ENCODE measurements around the gene MLEC. TPM values are rescaled to one million over a fixed set of nuclear protein-coding genes. Genes with fewer than 3 reads are reported as not detected.

Gene MLEC
- total and polyA plus RNA-seq, 9 of the 15 experiments (the other 6 are each of a cell fraction or from before 2014, with no cell fraction given), result 18.5 to 108 (median 57.8) TPM

GRCh38 chr12:120689397-120690082 is 2.6 kb downstream of the MLEC start:
- H2AFZ ChIP-seq (ENCODE audit: low read depth, low read length), result no peak overlapping the region
- 64% methylated on average over 6 of the region's 6 CpGs for WGBS (ENCODE audit: insufficient coverage, low coverage, missing lambda C conversion rate)
- peak overlapping the region; percentile 92 for H3K4me2 ChIP-seq (ENCODE audit: insufficient read depth, low read length)
- peaks cover 38% of the 10 kb centered on the region for H3K36me3 ChIP-seq (ENCODE audit: control insufficient read depth, insufficient read depth, low read length)
- ChIA-PET POLR2A (interaction anchor here (0.9 to 3.3 kb wide), 4 partner anchors 9 to 396 kb away, joined by 3 to 10 read pairs (median 4); partner anchors contain the start of gene RNU4-1), CTCF (ENCODE audit: low intra/inter-chr PET ratio) (no interaction called here)
- TF ChIP-seq ZNF134 (CRISPR knock-in tag; conservative IDR thresholded peaks at IDR 0.05) (no peak), MYNN (IDR thresholded peaks at IDR 0.05) (no peak), MYNN (CRISPR knock-in tag; IDR thresholded peaks at IDR 0.05) (no peak), NELFE (IDR thresholded peaks at IDR 0.05; ENCODE audit: insufficient read depth, insufficient read length) (no peak), HDAC1 (IDR thresholded peaks at IDR 0.05) (no peak), ZNF79 (CRISPR knock-in tag; IDR thresholded peaks at IDR 0.05; ENCODE audit: low read depth) (no peak), ZNF12 (CRISPR knock-in tag; IDR thresholded peaks at IDR 0.05) (no peak)
- TF ChIP-seq, protein P1, sequence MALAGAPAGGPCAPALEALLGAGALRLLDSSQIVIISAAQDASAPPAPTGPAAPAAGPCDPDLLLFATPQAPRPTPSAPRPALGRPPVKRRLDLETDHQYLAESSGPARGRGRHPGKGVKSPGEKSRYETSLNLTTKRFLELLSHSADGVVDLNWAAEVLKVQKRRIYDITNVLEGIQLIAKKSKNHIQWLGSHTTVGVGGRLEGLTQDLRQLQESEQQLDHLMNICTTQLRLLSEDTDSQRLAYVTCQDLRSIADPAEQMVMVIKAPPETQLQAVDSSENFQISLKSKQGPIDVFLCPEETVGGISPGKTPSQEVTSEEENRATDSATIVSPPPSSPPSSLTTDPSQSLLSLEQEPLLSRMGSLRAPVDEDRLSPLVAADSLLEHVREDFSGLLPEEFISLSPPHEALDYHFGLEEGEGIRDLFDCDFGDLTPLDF (CRISPR knock-in tag; IDR thresholded peaks at IDR 0.05), result no peak
- peaks cover 17 to 19% of the 10 kb centered on the region in 2 experiments; a peak in 3 of 5 replicates for H3K4me1 ChIP-seq (replicated peaks in 1 of 2; ENCODE audit: control insufficient read depth in 2 of 2, insufficient read depth in 2 of 2, low read length in 2 of 2)
- peaks cover 19% of the 10 kb centered on the region for H4K20me1 ChIP-seq (replicated peaks; ENCODE audit: control insufficient read depth, insufficient read depth, low read length)
- FAIRE-seq, result no peak
- intact Hi-C loops (cut with micrococcal nuclease), result no loop called here
- H3K27me3 ChIP-seq (ENCODE audit: control insufficient read depth in 2 of 2, insufficient read depth in 2 of 2, low read length in 2 of 2), result no peaks in the 10 kb centered on the region
- H3K9me3 ChIP-seq (replicated peaks; ENCODE audit: control insufficient read depth, insufficient read depth, low read depth, low read length), result no peaks in the 10 kb centered on the region
- BruUV-seq (replicated peaks), result no TSS peak
- in situ Hi-C loops (cut with MboI), result no loop called here
- no peaks in the 10 kb centered on the region for H3K9me1 ChIP-seq (ENCODE audit: control insufficient read depth, insufficient read depth, low read length)
- peak overlapping the region; percentile 79 to 87; a peak in 2 of 4 replicates for H3K9ac ChIP-seq (ENCODE audit: insufficient read depth in 1 of 2, low read depth in 2 of 2, low read length in 2 of 2)
- no peak for DNase-seq (ENCODE audit: extremely low read depth in 1 of 4, low spot score in 3 of 4)
- H3K27ac ChIP-seq (ENCODE audit: extremely low read depth, low read depth, low read length), result no peak overlapping the region
- peak overlapping the region; percentile 91 for H3K4me3 ChIP-seq
- peaks cover 65% of the 10 kb centered on the region for H3K79me2 ChIP-seq (ENCODE audit: control insufficient read depth, insufficient read depth, low read length)
- no peak for ATAC-seq
